Adrenal gland (tissue), 12 donors: ENCODE data around the gene CCR5. TPM values are rescaled to one million over a fixed set of nuclear protein-coding genes. Genes with fewer than 3 reads are reported as not detected.

Source experiments
- DNase-seq, 7 donors: peaks; one replicate each; pipeline ENCODE4 v3.0.0-alpha.2; 2019 to 2020
- H3K27ac ChIP-seq, 5 donors: fragments of 200-600 bp; sonication (generic) in 4 of 5; 1 replicate in 3 of 5; 2 replicates in 2 of 5; pipeline versions ENCODE4 v1.5.1 to v1.8.0; 2016 to 2020; ENCODE audit warnings: mild to moderate bottlenecking in 1 of 5
- H3K27me3 ChIP-seq: fragments of 200-600 bp; 2 replicates; pipeline ENCODE4 v1.8.0; 2021
- H3K36me3 ChIP-seq, 2 donors: fragments of 200-600 bp; replicated peaks in 1 of 2; 1 replicate in 1 of 2; 2 replicates in 1 of 2; pipeline versions ENCODE4 v1.5.1 to v1.8.0; 2018 to 2022
- H3K4me1 ChIP-seq, 2 donors: fragments of 200-600 bp; replicated peaks in 1 of 2; 1 replicate in 1 of 2; 2 replicates in 1 of 2; pipeline versions ENCODE4 v1.5.1 to v1.8.0; 2018 to 2021
- H3K4me3 ChIP-seq, 4 donors: fragments of 200-600 bp; sonication (generic) in 3 of 4; one replicate each; pipeline ENCODE4 v1.5.1; 2016 to 2018
- H3K9me3 ChIP-seq, 3 donors: fragments of 200-600 bp; sonication (generic) in 1 of 3; replicated peaks in 1 of 3; 1 replicate in 2 of 3; 2 replicates in 1 of 3; pipeline versions ENCODE4 v1.5.1 to v1.8.0; 2016 to 2021
- CTCF ChIP-seq, 6 experiments: fragments of 450-650 bp in 4 of 6; fragments of 200-600 bp in 2 of 6; sonication (generic) in 1 of 6; IDR thresholded peaks; 1 replicate in 5 of 6; 2 replicates in 1 of 6; pipeline versions ENCODE4 v1.5.1 to v1.8.0; 2016 to 2021; ENCODE audit warnings: antibody characterized with exemption in 6 of 6, mild to moderate bottlenecking in 2 of 6, moderate library complexity in 1 of 6
- POLR2A ChIP-seq, 2 donors: fragments of 450-650 bp; IDR thresholded peaks; one replicate each; pipeline ENCODE4 v1.6.1; 2017; ENCODE audit warnings: antibody characterized with exemption in 2 of 2, mild to moderate bottlenecking in 2 of 2, moderate library complexity in 1 of 2
- WGBS, 4 donors: extraction: QIAGEN DNeasy Blood & Tissue Kit in 2 of 4; methylation state at CpG; one replicate each; pipeline versions ENCODE4 v1.1.5 to v1.1.7; 2013 to 2017; 5-methylcytosine and 5-hydroxymethylcytosine counted together
- intact Hi-C, 2 donors: fragments of 100-400 bp; cut with DNase I; formaldehyde crosslinking; loops; one replicate each; pipeline versions ENCODE4 v1.14.1 to v1.15.0; 2022 to 2023
- polyA plus RNA-seq, 3 donors: library from polyadenylated mRNA; stranded (reverse); fragments of 200-250 nt in 2 of 3; fragments of 350-450 nt in 1 of 3; fragmentation: Illumina TruSeq in 1 of 3; extraction: RNeasy Lipid Tissue Mini Kit (QIAGEN cat#74804) in 1 of 3; gene quantifications; one replicate each; pipeline ENCODE4 v1.2.3, GENCODE V29; 2013 to 2014
- total RNA-seq, 9 donors: library from RNA; depleted of rRNA in 4 of 9; stranded (reverse); fragments of >200 nt in 4 of 9; fragments of 120-200 nt in 1 of 9; fragmentation: NEBNext Ultra II Directional in 1 of 9; extraction: Animal tissue kit (Norgen Biotek cat#: 25700) in 1 of 9; gene quantifications; one replicate each; pipeline versions ENCODE4 v1.1.0 to v1.2.4, GENCODE V29; 2013 to 2023
- donor health status: healthy with polysubstance abuse.
- donor health status: Bipolar disorder and iron deficiency.
- donor health status: DM: yes; HTN: yes; CAD: no.
- donor health status: DM: no; HTN: no; CAD: no.
- donor health status: DM: no; HTN: no; CAD: no.
- donor health status: DM: yes; HTN: yes; CAD: no.

Gene CCR5
- total and polyA plus RNA-seq, 12 donors: 0.06 to 3.7 (median 0.94) TPM

- Histone ChIP-seq H3K4me3 (no peak overlapping the region), H3K27me3 (no peaks in the 10 kb centered on the region), H3K4me1 (no peaks in the 10 kb centered on the region), H3K36me3 (no peaks in the 10 kb centered on the region), H3K27ac (no peak overlapping the region), H3K9me3 (no peaks in the 10 kb centered on the region)
- TF ChIP-seq CTCF (IDR thresholded peaks at IDR 0.05) (no peak), POLR2A (IDR thresholded peaks at IDR 0.05) (no peak)
- 50 to 59% (median 50%) methylated on average over 10 of the region's 10 CpGs for WGBS, 4 donors
- no peak for DNase-seq
- intact Hi-C loops: no loop called here
These were observed 45.5 kb downstream of the CCR5 start for GRCh38 chr3:46416125-46416810.

GRCh38 chr3:46416811-46417510, 46.2 kb downstream of the CCR5 start:
- TF ChIP-seq CTCF (IDR thresholded peaks at IDR 0.05): no peak
- TF ChIP-seq POLR2A (IDR thresholded peaks at IDR 0.05): no peak
- intact Hi-C loops: no loop called here

GRCh38 chr3:46417841-46418611, 47.3 kb downstream of the CCR5 start:
- DNase-seq: no peak
- Histone ChIP-seq H3K4me3 (no peak overlapping the region), H3K4me1 (no peaks in the 10 kb centered on the region), H3K9me3 (no peaks in the 10 kb centered on the region), H3K27me3 (no peaks in the 10 kb centered on the region), H3K27ac (no peak overlapping the region), H3K36me3 (no peaks in the 10 kb centered on the region)
- intact Hi-C loops: no loop called here
- WGBS, 4 donors: 81 to 96% (median 85%) methylated on average over 7 to 9 of the region's 9 CpGs
- no peak for TF ChIP-seq POLR2A (IDR thresholded peaks at IDR 0.05)

More at GRCh38 chr3:46416811-46417510, 46.2 kb downstream of the CCR5 start:
- WGBS, 4 donors: 81 to 90% (median 86%) methylated on average over 7 of the region's 7 CpGs
- no peaks in the 10 kb centered on the region for H3K27me3 ChIP-seq
- no peak overlapping the region for H3K4me3 ChIP-seq
- H3K4me1 ChIP-seq: no peaks in the 10 kb centered on the region
- no peak overlapping the region for H3K27ac ChIP-seq
- no peaks in the 10 kb centered on the region for H3K9me3 ChIP-seq
- no peak for DNase-seq
- H3K36me3 ChIP-seq: no peaks in the 10 kb centered on the region

- Histone ChIP-seq H3K4me3 (no peak overlapping the region), H3K27ac (no peak overlapping the region), H3K9me3 (no peaks in the 10 kb centered on the region), H3K4me1 (no peaks in the 10 kb centered on the region), H3K27me3 (no peaks in the 10 kb centered on the region), H3K36me3 (no peaks in the 10 kb centered on the region)
- no peak for TF ChIP-seq POLR2A (IDR thresholded peaks at IDR 0.05)
- TF ChIP-seq CTCF (IDR thresholded peaks at IDR 0.05): no peak
- no peak for DNase-seq
- WGBS, 4 donors: 89 to 96% (median 95%) methylated on average over 2 to 4 of the region's 4 CpGs
- intact Hi-C loops: no loop called here
These were observed 49.1 kb downstream of the CCR5 start for GRCh38 chr3:46419816-46420215.
